GM12873 (cell line): Measurements from ENCODE around the gene B4GALNT1.

ENCODE experiments used
- CTCF ChIP-seq: IDR thresholded peaks from 2 replicates; pipeline ENCODE4 v1.5.1; 2012; ENCODE audit warnings: low read depth, mild to moderate bottlenecking, moderate library complexity, low read length, control low read depth; ENCODE audit not compliant: insufficient read depth; ENCODE audit errors: missing control alignments

The B4GALNT1 gene

GRCh38 chr12:57583008-57583831 is 49.8 kb downstream of the B4GALNT1 start:
- peak; percentile 93 for TF ChIP-seq CTCF

- TF ChIP-seq CTCF, result no peak
These were observed 50.6 kb downstream of the B4GALNT1 start for GRCh38 chr12:57582440-57582839.

- TF ChIP-seq CTCF, result no peak
These were observed 51.2 kb downstream of the B4GALNT1 start for GRCh38 chr12:57581802-57582201.

GRCh38 chr12:57580466-57580795 is 52.6 kb downstream of the B4GALNT1 start:
- TF ChIP-seq CTCF, result no peak

GRCh38 chr12:57579677-57580465 is 53.1 kb downstream of the B4GALNT1 start:
- no peak for TF ChIP-seq CTCF

- TF ChIP-seq CTCF, result no peak
These were observed 54.0 kb downstream of the B4GALNT1 start for GRCh38 chr12:57579011-57579410.

GRCh38 chr12:57577981-57578758 is 54.8 kb downstream of the B4GALNT1 start:
- TF ChIP-seq CTCF, result no peak
